Measurements from ENCODE around the gene RELL2.

GRCh38 chr5:141681295-141681694, 44.5 kb downstream of the RELL2 start:
- TF ChIP-seq EZH2phosphoT487 (IDR thresholded peaks at IDR 0.05; ENCODE audit: insufficient read depth, low read depth) (no peak), EZH2 (IDR thresholded peaks at IDR 0.05; ENCODE audit: insufficient read depth, poor library complexity, severe bottlenecking) (no peak)

Data from GM23248 (cell line).